Vagina (tissue), 2 donors: ENCODE results near the gene NFS1. TPM values are rescaled to one million over a fixed set of nuclear protein-coding genes. Genes with fewer than 3 reads are reported as not detected.

Experiments used
- DNase-seq, 2 donors: peaks; one replicate each; pipeline ENCODE4 v3.0.0-alpha.2; 2017; ENCODE audit errors: extremely low spot score in 2 of 2
- H3K27ac ChIP-seq: fragments of 200-600 bp; sonication (generic); one replicate; pipeline ENCODE4 v1.5.1; 2019
- H3K27me3 ChIP-seq: fragments of 200-600 bp; sonication (generic); one replicate; pipeline ENCODE4 v1.5.1; 2019
- H3K36me3 ChIP-seq, 2 donors: fragments of 200-600 bp; sonication (generic); one replicate each; pipeline ENCODE4 v1.5.1; 2017 to 2019
- H3K4me1 ChIP-seq: fragments of 200-600 bp; sonication (generic); one replicate; pipeline ENCODE4 v1.5.1; 2019
- H3K4me3 ChIP-seq, 2 donors: fragments of 200-600 bp; sonication (generic); 1 replicate in 1 of 2; 2 replicates in 1 of 2; pipeline ENCODE4 v1.5.1; 2016 to 2019
- H3K9me3 ChIP-seq: fragments of 200-600 bp; sonication (generic); one replicate; pipeline ENCODE4 v1.5.1; 2019
- CTCF ChIP-seq, 3 experiments: fragments of 450-650 bp in 2 of 3; fragments of 200-600 bp in 1 of 3; sonication (generic) in 1 of 3; IDR thresholded peaks; one replicate each; pipeline ENCODE4 v1.5.1; 2017 to 2019; ENCODE audit warnings: antibody characterized with exemption in 3 of 3, mild to moderate bottlenecking in 2 of 3, moderate library complexity in 2 of 3
- POLR2A ChIP-seq, 2 donors: fragments of 450-650 bp; IDR thresholded peaks; one replicate each; pipeline ENCODE4 v1.6.1; 2017; ENCODE audit warnings: antibody characterized with exemption in 2 of 2, mild to moderate bottlenecking in 2 of 2, moderate library complexity in 2 of 2
- POLR2AphosphoS5 ChIP-seq, 2 donors: sonication (generic); formaldehyde crosslinking; IDR thresholded peaks; one replicate each; pipeline ENCODE4 v1.9.0; 2017; ENCODE audit warnings: antibody characterized with exemption in 2 of 2, mild to moderate bottlenecking in 2 of 2, low read depth in 1 of 2; ENCODE audit not compliant: insufficient read depth in 1 of 2
- intact Hi-C: fragments of 100-400 bp; cut with DNase I; formaldehyde crosslinking; loops from one replicate; pipeline ENCODE4 v1.15.1; 2023
- total RNA-seq: library from RNA; depleted of rRNA; stranded (reverse); fragments of >200 nt; gene quantifications from one replicate; pipeline ENCODE4 v1.2.3, GENCODE V29; 2016

Gene NFS1
- total RNA-seq, 1 donor from 2014 or later, result 15.2 TPM

- no peak for DNase-seq
- no peak for TF ChIP-seq CTCF (IDR thresholded peaks at IDR 0.05)
- TF ChIP-seq POLR2A (IDR thresholded peaks at IDR 0.05), result no peak
- Histone ChIP-seq H3K27me3 (no peaks in the 10 kb centered on the region), H3K36me3 (no peaks in the 10 kb centered on the region), H3K4me1 (peaks cover 74% of the 10 kb centered on the region), H3K27ac (peak overlapping the region; percentile 37), H3K4me3 (no peak overlapping the region), H3K9me3 (no peaks in the 10 kb centered on the region)
- intact Hi-C loops, result no loop called here
These were observed 38.8 kb downstream of the NFS1 start for GRCh38 chr20:35660122-35660937.

- Histone ChIP-seq H3K4me1 (peaks cover 69% of the 10 kb centered on the region), H3K36me3 (peaks cover 0 to 30% of the 10 kb centered on the region in 2 donors), H3K4me3 (no peak overlapping the region), H3K27ac (no peak overlapping the region), H3K9me3 (no peaks in the 10 kb centered on the region), H3K27me3 (no peaks in the 10 kb centered on the region)
- TF ChIP-seq POLR2A (IDR thresholded peaks at IDR 0.05) (no peak), POLR2AphosphoS5 (IDR thresholded peaks at IDR 0.05; ENCODE audit: insufficient read depth in 1 of 2, low read depth in 1 of 2) (no peak), CTCF (IDR thresholded peaks at IDR 0.05) (no peak)
- no peak for DNase-seq
- intact Hi-C loops, result no loop called here
These were observed 41.9 kb downstream of the NFS1 start for GRCh38 chr20:35657271-35657670.

- Histone ChIP-seq H3K4me1 (peaks cover 56% of the 10 kb centered on the region), H3K27me3 (no peaks in the 10 kb centered on the region), H3K36me3 (peaks cover 0 to 30% of the 10 kb centered on the region in 2 donors), H3K9me3 (no peaks in the 10 kb centered on the region), H3K4me3 (no peak overlapping the region), H3K27ac (no peak overlapping the region)
- intact Hi-C loops, result no loop called here
- TF ChIP-seq POLR2AphosphoS5 (IDR thresholded peaks at IDR 0.05; ENCODE audit: insufficient read depth in 1 of 2, low read depth in 1 of 2), result no peak
- TF ChIP-seq POLR2A (IDR thresholded peaks at IDR 0.05), result no peak
- TF ChIP-seq CTCF (IDR thresholded peaks at IDR 0.05), result no peak
- DNase-seq, result no peak
These were observed 44.7 kb downstream of the NFS1 start for GRCh38 chr20:35654415-35654814.

GRCh38 chr20:35653893-35654292 lies 45.3 kb downstream of the NFS1 start:
- no peaks in the 10 kb centered on the region for H3K27me3 ChIP-seq
- peaks cover 56% of the 10 kb centered on the region for H3K4me1 ChIP-seq
- intact Hi-C loops, result no loop called here
- DNase-seq, result no peak
- no peak for TF ChIP-seq POLR2AphosphoS5 (IDR thresholded peaks at IDR 0.05; ENCODE audit: insufficient read depth in 1 of 2, low read depth in 1 of 2)
- no peak for TF ChIP-seq POLR2A (IDR thresholded peaks at IDR 0.05)
- no peak for TF ChIP-seq CTCF (IDR thresholded peaks at IDR 0.05)
- no peak overlapping the region for H3K27ac ChIP-seq
- no peaks in the 10 kb centered on the region for H3K9me3 ChIP-seq
- H3K4me3 ChIP-seq, result no peak overlapping the region
- H3K36me3 ChIP-seq, result peaks cover 0 to 30% of the 10 kb centered on the region in 2 donors

- TF ChIP-seq POLR2A (IDR thresholded peaks at IDR 0.05), result no peak
- TF ChIP-seq CTCF (IDR thresholded peaks at IDR 0.05), result no peak
- TF ChIP-seq POLR2AphosphoS5 (IDR thresholded peaks at IDR 0.05; ENCODE audit: insufficient read depth in 1 of 2, low read depth in 1 of 2), result no peak
- Histone ChIP-seq H3K4me1 (peaks cover 56% of the 10 kb centered on the region), H3K27ac (no peak overlapping the region), H3K4me3 (no peak overlapping the region), H3K36me3 (peaks cover 0 to 30% of the 10 kb centered on the region in 2 donors), H3K9me3 (no peaks in the 10 kb centered on the region), H3K27me3 (no peaks in the 10 kb centered on the region)
- intact Hi-C loops, result no loop called here
- no peak for DNase-seq
These were observed 45.8 kb downstream of the NFS1 start for GRCh38 chr20:35653430-35653734.
